Gastroesophageal sphincter (tissue), 3 donors: ENCODE measurements around the gene ZNF157.

Source experiments
- CTCF ChIP-seq, 4 experiments: fragments of 200-600 bp in 2 of 4; fragments of 450-650 bp in 2 of 4; sonication (generic) in 1 of 4; IDR thresholded peaks; one replicate each; pipeline ENCODE4 v1.5.1; 2017 to 2019; ENCODE audit warnings: antibody characterized with exemption in 4 of 4, mild to moderate bottlenecking in 2 of 4, moderate library complexity in 2 of 4
- POLR2A ChIP-seq, 2 donors: fragments of 450-650 bp; IDR thresholded peaks; one replicate each; pipeline ENCODE4 v1.6.1; 2017; ENCODE audit warnings: antibody characterized with exemption in 2 of 2, mild to moderate bottlenecking in 2 of 2, moderate library complexity in 1 of 2
- POLR2AphosphoS5 ChIP-seq: sonication (generic); formaldehyde crosslinking; IDR thresholded peaks from one replicate; pipeline ENCODE4 v1.6.1; 2017; ENCODE audit warnings: antibody characterized with exemption

DNA sequence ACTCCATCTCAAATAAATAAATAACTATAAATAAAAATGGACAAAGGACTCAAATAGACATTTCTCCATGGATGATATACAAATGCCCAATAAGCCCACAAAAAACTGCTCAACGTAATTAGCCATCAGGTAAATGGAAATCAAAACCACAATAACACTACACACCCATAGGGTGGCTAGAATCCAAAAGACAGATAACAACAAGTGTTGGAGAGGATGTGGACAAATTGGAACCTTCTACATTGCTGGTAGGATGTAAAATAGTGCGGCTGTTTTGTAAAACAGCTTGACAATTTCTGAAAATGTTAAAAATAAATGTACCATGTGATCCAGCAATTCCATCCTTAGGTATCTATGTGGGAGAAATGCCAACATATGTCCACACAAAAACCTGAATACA is 52.1 kb downstream of the ZNF157 start:
- no peak for TF ChIP-seq POLR2A (IDR thresholded peaks at IDR 0.05)
- no peak for TF ChIP-seq CTCF (IDR thresholded peaks at IDR 0.05)
- no peak for TF ChIP-seq POLR2AphosphoS5
